B cell (primary cell): Measurements from ENCODE around the gene LRBA. TPM values are rescaled to one million over a fixed set of nuclear protein-coding genes. Genes with fewer than 3 reads are reported as not detected.

Experiments used
- ATAC-seq: fragments of 200-7000 bp; cut with Tn5 transposase; one replicate; pipeline ENCODE4 v1.10.0; 2021; ENCODE audit warnings: low read depth, mild to moderate bottlenecking, moderate number of reproducible peaks, moderate library complexity
- CTCF ChIA-PET: fragments of 350-600 bp; sonication (Branson Sonifier 250); formaldehyde crosslinking; loops from one replicate; lab custom pipeline; 2021; ENCODE audit warnings: antibody characterized with exemption, inconsistent platforms; lab: Charles Lee
- POLR2A ChIA-PET: fragments of 350-600 bp; sonication (Branson Sonifier 250); formaldehyde crosslinking; loops from one replicate; lab custom pipeline; 2021; ENCODE audit warnings: antibody characterized with exemption; lab: Charles Lee
- DNase-seq: peaks from one replicate; pipeline ENCODE4 v3.0.0; 2013
- H2AFZ ChIP-seq: 2 replicates; pipeline ENCODE4 v1.6.1; 2012; ENCODE audit warnings: mild to moderate bottlenecking, low read depth, low read length; ENCODE audit not compliant: insufficient read depth, poor library complexity, severe bottlenecking
- H3K27ac ChIP-seq, 2 donors: 1 replicate in 1 of 2; 2 replicates in 1 of 2; pipeline ENCODE4 v1.5.1; 2012 to 2013; ENCODE audit warnings: low read length in 2 of 2, mild to moderate bottlenecking in 2 of 2, moderate library complexity in 1 of 2
- H3K27me3 ChIP-seq, 4 experiments: fragments of 200-600 bp in 1 of 4; sonication (generic) in 1 of 4; replicated peaks in 1 of 4; 1 replicate in 2 of 4; 2 replicates in 2 of 4; pipeline versions ENCODE4 v1.6.1 to v1.7.0; 2013 to 2016; ENCODE audit warnings: low read length in 3 of 4, mild to moderate bottlenecking in 2 of 4, mixed read lengths in 1 of 4, moderate library complexity in 1 of 4; ENCODE audit not compliant: insufficient read depth in 4 of 4, control insufficient read depth in 3 of 4; ENCODE audit errors: control extremely low read depth in 1 of 4
- H3K36me3 ChIP-seq, 2 experiments: replicated peaks in 1 of 2; 1 replicate in 1 of 2; 2 replicates in 1 of 2; pipeline versions ENCODE4 v1.6.1 to v1.7.1; 2013; ENCODE audit warnings: low read length in 1 of 2; ENCODE audit not compliant: insufficient read depth in 2 of 2, control insufficient read depth in 1 of 2; ENCODE audit errors: control extremely low read depth in 1 of 2, extremely low read depth in 1 of 2
- H3K4me1 ChIP-seq, 2 donors: fragments of 200-600 bp in 1 of 2; sonication (generic) in 1 of 2; 1 replicate in 1 of 2; 2 replicates in 1 of 2; pipeline versions ENCODE4 v1.5.1 to v1.6.1; 2013 to 2017; ENCODE audit warnings: low read length in 2 of 2; ENCODE audit not compliant: control insufficient read depth in 2 of 2, insufficient read depth in 2 of 2
- H3K4me2 ChIP-seq: replicated peaks from 2 replicates; pipeline ENCODE3; 2012; ENCODE audit warnings: mild to moderate bottlenecking, low read depth, low read length; ENCODE audit not compliant: poor library complexity, severe bottlenecking
- H3K4me3 ChIP-seq, 5 experiments: fragments of 200-600 bp in 1 of 5; sonication (generic) in 1 of 5; 1 replicate in 3 of 5; 2 replicates in 2 of 5; pipeline versions ENCODE4 v1.5.1 to v1.7.0; 2011 to 2016; ENCODE audit warnings: low read length in 4 of 5, mild to moderate bottlenecking in 4 of 5, low read depth in 2 of 5, control low read depth in 1 of 5, moderate library complexity in 1 of 5; ENCODE audit not compliant: insufficient read depth in 1 of 5; ENCODE audit errors: control extremely low read depth in 1 of 5, extremely low read depth in 1 of 5
- H3K79me2 ChIP-seq: fragments of 200-600 bp; sonication (generic); one replicate; pipeline ENCODE4 v1.6.0; 2016; ENCODE audit warnings: low read length; ENCODE audit not compliant: control insufficient read depth, insufficient read depth
- H3K9ac ChIP-seq: fragments of 200-600 bp; sonication (generic); 2 replicates; pipeline ENCODE4 v1.6.1; 2017; ENCODE audit warnings: mild to moderate bottlenecking, low read length, moderate library complexity
- H3K9me3 ChIP-seq, 3 donors: one replicate each; pipeline versions ENCODE4 v1.6.1 to v1.7.1; 2013; ENCODE audit warnings: low read length in 2 of 3; ENCODE audit not compliant: control insufficient read depth in 2 of 3, insufficient read depth in 1 of 3; ENCODE audit errors: control extremely low read depth in 1 of 3
- H4K20me1 ChIP-seq: 2 replicates; pipeline ENCODE4 v1.6.0; 2012; ENCODE audit warnings: mild to moderate bottlenecking, low read length; ENCODE audit not compliant: insufficient read depth, control insufficient read depth, poor library complexity, severe bottlenecking
- H3K27ac Mint-ChIP-seq: one replicate; pipeline ENCODE4 v1.8.0; 2021; ENCODE audit warnings: mixed read lengths
- H3K27me3 Mint-ChIP-seq: one replicate; pipeline ENCODE4 v1.8.0; 2021; ENCODE audit warnings: mixed read lengths
- H3K4me1 Mint-ChIP-seq: one replicate; pipeline ENCODE4 v1.8.0; 2021; ENCODE audit warnings: mixed read lengths
- H3K4me3 Mint-ChIP-seq: one replicate; pipeline ENCODE4 v1.8.0; 2021; ENCODE audit warnings: mixed read lengths
- H3K9me3 Mint-ChIP-seq: one replicate; pipeline ENCODE4 v1.8.0; 2022; ENCODE audit warnings: mixed read lengths; ENCODE audit not compliant: insufficient read depth
- EZH2 ChIP-seq: IDR thresholded peaks from 2 replicates; pipeline ENCODE4 v1.6.1; 2012; ENCODE audit warnings: borderline replicate concordance, low read depth, mild to moderate bottlenecking, moderate library complexity, low read length; ENCODE audit not compliant: insufficient read depth, poor library complexity, severe bottlenecking
- whole genome bisulfite sequencing: methylation state at CpG from one replicate; pipeline ENCODE4 v1.1.5; 2013; ENCODE audit warnings: missing lambda C conversion rate; ENCODE audit not compliant: insufficient coverage; 5-methylcytosine and 5-hydroxymethylcytosine counted together
- intact Hi-C: fragments of 100-400 bp; cut with micrococcal nuclease; formaldehyde crosslinking; loops from one replicate; pipeline ENCODE4 v1.10.0; 2022
- polyA plus RNA-seq: library from polyadenylated mRNA; depleted of rRNA; stranded (reverse); fragments of >200 nt; gene quantifications from 2 replicates; pipeline ENCODE4 v1.2.3, GENCODE V29; 2012
- total RNA-seq, 2 donors: library from RNA; stranded (reverse); fragments of 120-200 nt in 1 of 2; gene quantifications; 1 replicate in 1 of 2; 2 replicates in 1 of 2; pipeline versions ENCODE4 v1.2.3 to v1.2.4, GENCODE V29; 2013 to 2022
- TF ChIP-seq, protein P1 (sequence below): fragments of 200-600 bp; IDR thresholded peaks from one replicate; pipeline ENCODE4 v1.8.0; 2022; ENCODE audit warnings: antibody characterized with exemption, mild to moderate bottlenecking

The LRBA gene
- total and polyA plus RNA-seq, 2 donors (not counting 1 experiment from before 2014, with no cell fraction given), result 17.5 to 86.7 TPM

DNA sequence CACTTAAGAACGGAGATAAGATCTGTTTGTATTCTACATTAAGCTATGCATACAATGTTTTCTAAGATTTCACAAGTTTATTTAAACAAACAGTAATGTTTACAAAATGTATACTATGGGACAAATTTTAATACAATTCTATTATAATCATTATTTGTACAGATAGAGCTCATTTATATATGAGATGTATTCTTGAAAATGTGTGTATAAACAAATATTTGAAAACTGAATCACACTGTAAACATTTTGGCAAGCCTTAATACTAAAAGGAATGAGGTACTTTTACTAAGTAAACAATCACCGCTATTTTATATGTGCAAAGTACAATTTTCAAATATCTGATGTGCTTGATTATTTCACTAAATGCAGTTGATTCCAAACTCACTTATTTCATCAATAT, 552.3 kb downstream of the LRBA start:
- no peak overlapping the region for H3K27ac Mint-ChIP-seq
- no peaks in the 10 kb centered on the region for H3K27me3 Mint-ChIP-seq
- H2AFZ ChIP-seq, result no peak overlapping the region
- no peaks in the 10 kb centered on the region for H3K4me1 ChIP-seq
- H3K4me1 Mint-ChIP-seq, result no peaks in the 10 kb centered on the region
- no peak overlapping the region for H3K4me3 ChIP-seq
- no peak overlapping the region for H3K4me2 ChIP-seq
- H3K27ac ChIP-seq, result no peak overlapping the region
- DNase-seq (no peak), ATAC-seq (no peak)
- H3K27me3 ChIP-seq, result no peaks in the 10 kb centered on the region
- H3K36me3 ChIP-seq, result peaks cover 0 to 4% of the 10 kb centered on the region in 2 experiments
- no peaks in the 10 kb centered on the region for H3K79me2 ChIP-seq
- ChIA-PET CTCF (no interaction called here), POLR2A (no interaction called here)
- intact Hi-C loops, result no loop called here
- H4K20me1 ChIP-seq, result no peaks in the 10 kb centered on the region
- WGBS, result no CpG with 5 or more reads among the region's 2 CpGs
- H3K9ac ChIP-seq, result no peak overlapping the region
- TF ChIP-seq, protein P1, sequence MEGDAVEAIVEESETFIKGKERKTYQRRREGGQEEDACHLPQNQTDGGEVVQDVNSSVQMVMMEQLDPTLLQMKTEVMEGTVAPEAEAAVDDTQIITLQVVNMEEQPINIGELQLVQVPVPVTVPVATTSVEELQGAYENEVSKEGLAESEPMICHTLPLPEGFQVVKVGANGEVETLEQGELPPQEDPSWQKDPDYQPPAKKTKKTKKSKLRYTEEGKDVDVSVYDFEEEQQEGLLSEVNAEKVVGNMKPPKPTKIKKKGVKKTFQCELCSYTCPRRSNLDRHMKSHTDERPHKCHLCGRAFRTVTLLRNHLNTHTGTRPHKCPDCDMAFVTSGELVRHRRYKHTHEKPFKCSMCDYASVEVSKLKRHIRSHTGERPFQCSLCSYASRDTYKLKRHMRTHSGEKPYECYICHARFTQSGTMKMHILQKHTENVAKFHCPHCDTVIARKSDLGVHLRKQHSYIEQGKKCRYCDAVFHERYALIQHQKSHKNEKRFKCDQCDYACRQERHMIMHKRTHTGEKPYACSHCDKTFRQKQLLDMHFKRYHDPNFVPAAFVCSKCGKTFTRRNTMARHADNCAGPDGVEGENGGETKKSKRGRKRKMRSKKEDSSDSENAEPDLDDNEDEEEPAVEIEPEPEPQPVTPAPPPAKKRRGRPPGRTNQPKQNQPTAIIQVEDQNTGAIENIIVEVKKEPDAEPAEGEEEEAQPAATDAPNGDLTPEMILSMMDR, result no peak
- no peak for TF ChIP-seq EZH2
- no peaks in the 10 kb centered on the region for H3K9me3 ChIP-seq
- no peaks in the 10 kb centered on the region for H3K9me3 Mint-ChIP-seq
- no peak overlapping the region for H3K4me3 Mint-ChIP-seq

DNA sequence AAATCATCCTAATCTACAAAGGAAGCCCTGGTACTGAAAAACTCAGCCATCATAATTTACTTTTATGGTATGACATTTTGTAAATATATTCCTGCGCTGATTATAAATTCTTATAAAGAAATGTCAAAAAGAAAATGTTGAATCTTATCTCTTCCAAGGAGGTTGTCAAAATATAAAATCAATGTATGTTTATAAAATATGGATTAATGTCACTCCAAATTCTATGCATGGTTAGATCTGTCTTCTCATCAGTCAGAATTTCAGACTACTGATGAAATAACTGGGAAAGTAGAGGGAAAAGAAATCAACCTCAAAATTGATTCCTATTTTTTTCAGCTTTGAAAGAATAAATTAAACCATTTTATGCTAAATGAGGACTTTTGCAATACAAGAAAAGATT, 553.1 kb downstream of the LRBA start:
- no peak overlapping the region for H3K4me3 Mint-ChIP-seq
- Histone ChIP-seq H4K20me1 (no peaks in the 10 kb centered on the region), H3K27ac (no peak overlapping the region), H3K27me3 (no peaks in the 10 kb centered on the region), H3K9ac (no peak overlapping the region), H3K9me3 (no peaks in the 10 kb centered on the region), H3K36me3 (peaks cover 0 to 4% of the 10 kb centered on the region in 2 experiments), H3K79me2 (no peaks in the 10 kb centered on the region), H3K4me3 (no peak overlapping the region), H3K4me2 (no peak overlapping the region), H2AFZ (no peak overlapping the region), H3K4me1 (no peaks in the 10 kb centered on the region)
- WGBS, result no CpG with 5 or more reads among the region's 1 CpG
- no peak for DNase-seq
- no peaks in the 10 kb centered on the region for H3K9me3 Mint-ChIP-seq
- intact Hi-C loops, result no loop called here
- no peaks in the 10 kb centered on the region for H3K27me3 Mint-ChIP-seq
- H3K27ac Mint-ChIP-seq, result no peak overlapping the region
- no peak for ATAC-seq
- CTCF ChIA-PET, result no interaction called here
- POLR2A ChIA-PET, result no interaction called here
- no peaks in the 10 kb centered on the region for H3K4me1 Mint-ChIP-seq
- TF ChIP-seq EZH2, result no peak
- TF ChIP-seq, protein P1, result no peak
